ENCODE data around the gene FBXW12.
"Not testable (repeated sequence)": the region's sequence is repeated elsewhere in the genome, so short reads cannot be mapped to it uniquely, and the experiment has no call there.

- not testable (repeated sequence) for TF ChIP-seq CTCF (IDR thresholded peaks at IDR 0.05; ENCODE audit: poor library complexity); EZH2phosphoT487 (IDR thresholded peaks at IDR 0.05; ENCODE audit: low read depth, severe bottlenecking, unreplicated experiment); EZH2 (IDR thresholded peaks at IDR 0.05; ENCODE audit: borderline replicate concordance)
Observed at GRCh38 chr3:48337536-48337935, 34.5 kb upstream of the FBXW12 start.
